ENCODE measurements around the gene ATG16L1. TPM values are rescaled to one million over a fixed set of nuclear protein-coding genes. Genes with fewer than 3 reads are reported as not detected.

Gene ATG16L1
- total and polyA plus RNA-seq, 10 of the 15 experiments (the other 5 are each of a cell fraction or from before 2014, with no cell fraction given) = 5.2 to 26.6 (median 15.6) TPM

DNA sequence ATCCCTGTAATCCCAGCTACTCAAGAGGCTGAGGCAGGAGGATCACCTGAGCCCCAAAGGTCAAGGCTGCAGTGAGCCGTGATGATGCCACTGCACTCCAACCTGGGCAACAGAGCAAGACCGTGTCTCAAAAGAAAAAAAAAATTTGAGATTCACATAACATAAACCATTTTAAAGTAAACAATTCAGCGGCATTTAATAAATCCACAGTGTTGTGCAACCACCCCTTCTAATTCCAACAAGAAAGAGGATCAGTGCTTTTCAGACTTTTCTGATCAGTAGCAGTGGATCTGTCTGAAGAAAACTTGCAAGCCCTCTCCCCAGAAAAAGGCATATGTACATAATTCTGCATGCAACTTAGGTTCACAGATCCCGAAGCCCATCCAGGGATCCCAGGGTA is 48.9 kb downstream of the ATG16L1 start:
- Histone ChIP-seq H3K27me3 (replicated peaks in 1 of 2; ENCODE audit: control insufficient read depth in 2 of 2, insufficient read depth in 2 of 2, low read length in 1 of 2) (no peaks in the 10 kb centered on the region), H3K4me2 (ENCODE audit: control insufficient read depth, insufficient read depth) (no peak overlapping the region), H3K79me2 (ENCODE audit: control insufficient read depth, insufficient read depth, low read length) (no peaks in the 10 kb centered on the region), H3K4me1 (ENCODE audit: control insufficient read depth, insufficient read depth, low read length) (no peaks in the 10 kb centered on the region), H3K36me3 (ENCODE audit: control insufficient read depth in 2 of 2, insufficient read depth in 2 of 2, low read length in 1 of 2) (peaks cover 4 to 5% of the 10 kb centered on the region in 2 experiments; a peak in 2 of 4 replicates), H3K9ac (ENCODE audit: control insufficient read depth, insufficient read depth, low read length) (no peak overlapping the region), H3K4me3 (no peak overlapping the region), H3K9me3 (replicated peaks; ENCODE audit: control insufficient read depth, insufficient read depth, low read length) (no peaks in the 10 kb centered on the region), H4K20me1 (ENCODE audit: control insufficient read depth, insufficient read depth) (no peaks in the 10 kb centered on the region), H3K27ac (ENCODE audit: control insufficient read depth, insufficient read depth) (no peak overlapping the region), H2AFZ (ENCODE audit: control insufficient read depth, low read depth, low read length) (no peak overlapping the region)
- RAD21 ChIA-PET (ENCODE audit: unreplicated experiment) = no interaction called here
- ATAC-seq = no peak
- in situ Hi-C loops (cut with MboI) (no loop called here), intact Hi-C loops (cut with micrococcal nuclease; ENCODE audit: unreplicated experiment) (no loop called here)
- TF ChIP-seq ZNF274 (IDR thresholded peaks at IDR 0.05; ENCODE audit: insufficient read depth, insufficient read length) (no peak), POU2F2 (IDR thresholded peaks at IDR 0.05; ENCODE audit: borderline replicate concordance, low read depth, low read length) (no peak), EGR1 (IDR thresholded peaks at IDR 0.05; ENCODE audit: borderline replicate concordance in 1 of 2, low read depth in 2 of 2, low read length in 2 of 2) (no peak), CBX3 (IDR thresholded peaks at IDR 0.05; ENCODE audit: borderline replicate concordance, low read depth) (no peak), MTA2 (IDR thresholded peaks at IDR 0.05; ENCODE audit: low read depth) (no peak), HDAC6 (IDR thresholded peaks at IDR 0.05; ENCODE audit: unreplicated experiment) (no peak), ASH2L (IDR thresholded peaks at IDR 0.05; ENCODE audit: borderline replicate concordance, low read depth) (no peak), WRNIP1 (IDR thresholded peaks at IDR 0.05; ENCODE audit: borderline replicate concordance, low read depth, low read length) (no peak), DPF2 (IDR thresholded peaks at IDR 0.05) (no peak), SMARCA5 (IDR thresholded peaks at IDR 0.05) (no peak), FOXM1 (IDR thresholded peaks at IDR 0.05; ENCODE audit: low read depth, low read length) (no peak), ZNF24 (IDR thresholded peaks at IDR 0.05) (no peak), BHLHE40 (IDR thresholded peaks at IDR 0.05; ENCODE audit: borderline replicate concordance in 1 of 2, low read depth in 2 of 2, low read length in 1 of 2) (no peak), JUND (IDR thresholded peaks at IDR 0.05; ENCODE audit: low read depth, low read length) (no peak)
- TF ChIP-seq, protein P1, sequence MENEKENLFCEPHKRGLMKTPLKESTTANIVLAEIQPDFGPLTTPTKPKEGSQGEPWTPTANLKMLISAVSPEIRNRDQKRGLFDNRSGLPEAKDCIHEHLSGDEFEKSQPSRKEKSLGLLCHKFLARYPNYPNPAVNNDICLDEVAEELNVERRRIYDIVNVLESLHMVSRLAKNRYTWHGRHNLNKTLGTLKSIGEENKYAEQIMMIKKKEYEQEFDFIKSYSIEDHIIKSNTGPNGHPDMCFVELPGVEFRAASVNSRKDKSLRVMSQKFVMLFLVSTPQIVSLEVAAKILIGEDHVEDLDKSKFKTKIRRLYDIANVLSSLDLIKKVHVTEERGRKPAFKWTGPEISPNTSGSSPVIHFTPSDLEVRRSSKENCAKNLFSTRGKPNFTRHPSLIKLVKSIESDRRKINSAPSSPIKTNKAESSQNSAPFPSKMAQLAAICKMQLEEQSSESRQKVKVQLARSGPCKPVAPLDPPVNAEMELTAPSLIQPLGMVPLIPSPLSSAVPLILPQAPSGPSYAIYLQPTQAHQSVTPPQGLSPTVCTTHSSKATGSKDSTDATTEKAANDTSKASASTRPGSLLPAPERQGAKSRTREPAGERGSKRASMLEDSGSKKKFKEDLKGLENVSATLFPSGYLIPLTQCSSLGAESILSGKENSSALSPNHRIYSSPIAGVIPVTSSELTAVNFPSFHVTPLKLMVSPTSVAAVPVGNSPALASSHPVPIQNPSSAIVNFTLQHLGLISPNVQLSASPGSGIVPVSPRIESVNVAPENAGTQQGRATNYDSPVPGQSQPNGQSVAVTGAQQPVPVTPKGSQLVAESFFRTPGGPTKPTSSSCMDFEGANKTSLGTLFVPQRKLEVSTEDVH (IDR thresholded peaks at IDR 0.05; ENCODE audit: low read depth, partially characterized antibody) = no peak
- TF ChIP-seq, protein P2, sequence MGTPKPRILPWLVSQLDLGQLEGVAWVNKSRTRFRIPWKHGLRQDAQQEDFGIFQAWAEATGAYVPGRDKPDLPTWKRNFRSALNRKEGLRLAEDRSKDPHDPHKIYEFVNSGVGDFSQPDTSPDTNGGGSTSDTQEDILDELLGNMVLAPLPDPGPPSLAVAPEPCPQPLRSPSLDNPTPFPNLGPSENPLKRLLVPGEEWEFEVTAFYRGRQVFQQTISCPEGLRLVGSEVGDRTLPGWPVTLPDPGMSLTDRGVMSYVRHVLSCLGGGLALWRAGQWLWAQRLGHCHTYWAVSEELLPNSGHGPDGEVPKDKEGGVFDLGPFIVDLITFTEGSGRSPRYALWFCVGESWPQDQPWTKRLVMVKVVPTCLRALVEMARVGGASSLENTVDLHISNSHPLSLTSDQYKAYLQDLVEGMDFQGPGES (IDR thresholded peaks at IDR 0.05) = no peak
- TF ChIP-seq, protein P3, sequence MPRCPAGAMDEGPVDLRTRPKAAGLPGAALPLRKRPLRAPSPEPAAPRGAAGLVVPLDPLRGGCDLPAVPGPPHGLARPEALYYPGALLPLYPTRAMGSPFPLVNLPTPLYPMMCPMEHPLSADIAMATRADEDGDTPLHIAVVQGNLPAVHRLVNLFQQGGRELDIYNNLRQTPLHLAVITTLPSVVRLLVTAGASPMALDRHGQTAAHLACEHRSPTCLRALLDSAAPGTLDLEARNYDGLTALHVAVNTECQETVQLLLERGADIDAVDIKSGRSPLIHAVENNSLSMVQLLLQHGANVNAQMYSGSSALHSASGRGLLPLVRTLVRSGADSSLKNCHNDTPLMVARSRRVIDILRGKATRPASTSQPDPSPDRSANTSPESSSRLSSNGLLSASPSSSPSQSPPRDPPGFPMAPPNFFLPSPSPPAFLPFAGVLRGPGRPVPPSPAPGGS (IDR thresholded peaks at IDR 0.05; ENCODE audit: borderline replicate concordance, insufficient read depth, low read depth, low read length, poor library complexity, severe bottlenecking) = no peak
- 75% methylated on average over 4 of the region's 4 CpGs for WGBS (ENCODE audit: insufficient coverage, insufficient replicate concordance, low lambda C conversion rate, missing lambda C conversion rate)
- DNase-seq (ENCODE audit: low read depth, low spot score) = no peak
- no TSS peak for BruUV-seq (replicated peaks)
- POLR2A ChIA-PET = no interaction called here
- SMC1A ChIA-PET (ENCODE audit: uncharacterized antibody, unreplicated experiment) = no interaction called here
- CTCF ChIA-PET = no interaction called here
- FAIRE-seq = no peak
